DND-41 (cell line): ENCODE measurements around the gene AMACR.

Experiments
- ATAC-seq: fragments of 200-7000 bp; cut with Tn5 transposase; 3 replicates; pipeline ENCODE4 v1.9.1; 2021; ENCODE audit warnings: low read depth; ENCODE audit not compliant: insufficient read depth
- DNase-seq: peaks from one replicate; pipeline ENCODE4 v3.0.0-alpha.2; 2020
- H2AFZ ChIP-seq: 2 replicates; pipeline ENCODE4 v1.6.0; 2012; ENCODE audit warnings: low read depth, low read length
- H3K27ac ChIP-seq: 2 replicates; pipeline ENCODE4 v1.5.1; 2012; ENCODE audit warnings: low read length, inconsistent platforms
- H3K27me3 ChIP-seq: fragments of 200-600 bp; sonication (generic); 2 replicates; pipeline ENCODE4 v1.6.0; 2012; ENCODE audit warnings: low read length, mild to moderate bottlenecking, inconsistent platforms; ENCODE audit not compliant: insufficient read depth, poor library complexity
- H3K36me3 ChIP-seq: 2 replicates; pipeline ENCODE4 v1.5.1; 2012; ENCODE audit warnings: low read length, inconsistent platforms; ENCODE audit not compliant: insufficient read depth
- H3K4me1 ChIP-seq: 2 replicates; pipeline ENCODE4 v1.5.1; 2012; ENCODE audit warnings: mild to moderate bottlenecking, low read length; ENCODE audit not compliant: insufficient read depth
- H3K4me2 ChIP-seq: 2 replicates; pipeline ENCODE4 v1.6.0; 2012; ENCODE audit warnings: mild to moderate bottlenecking, moderate library complexity, low read length, inconsistent platforms; ENCODE audit not compliant: insufficient read depth
- H3K4me3 ChIP-seq, 2 experiments: fragments of 200-600 bp in 1 of 2; shearing (Covaris generic) in 1 of 2; 2 replicates each; pipeline ENCODE4 v1.5.1; 2012 to 2016; ENCODE audit warnings: inconsistent platforms in 2 of 2, low read length in 2 of 2, mild to moderate bottlenecking in 2 of 2, low read depth in 1 of 2, moderate library complexity in 1 of 2
- H3K79me2 ChIP-seq: 2 replicates; pipeline ENCODE4 v1.6.0; 2012; ENCODE audit warnings: low read length, inconsistent platforms; ENCODE audit not compliant: insufficient read depth
- H3K9ac ChIP-seq: 2 replicates; pipeline ENCODE4 v1.6.0; 2012; ENCODE audit warnings: low read depth, mild to moderate bottlenecking, inconsistent platforms, low read length, moderate library complexity
- H3K9me3 ChIP-seq: 2 replicates; pipeline ENCODE4 v1.5.1; 2012; ENCODE audit warnings: low read length, moderate library complexity, mild to moderate bottlenecking, inconsistent platforms; ENCODE audit not compliant: insufficient read depth, severe bottlenecking
- H4K20me1 ChIP-seq: 2 replicates; pipeline ENCODE4 v1.6.0; 2012; ENCODE audit warnings: low read length; ENCODE audit not compliant: insufficient read depth
- CTCF ChIP-seq: IDR thresholded peaks from 2 replicates; pipeline ENCODE4 v1.5.1; 2012; ENCODE audit warnings: borderline replicate concordance, low read length, moderate library complexity, mild to moderate bottlenecking; ENCODE audit not compliant: poor library complexity, severe bottlenecking; ENCODE audit errors: extremely low read depth
- EZH2 ChIP-seq: IDR thresholded peaks from 3 replicates; pipeline ENCODE4 v1.6.1; 2012; ENCODE audit warnings: borderline replicate concordance, low read depth, mild to moderate bottlenecking, moderate library complexity, low read length, inconsistent platforms; ENCODE audit not compliant: severe bottlenecking

AMACR gene

GRCh38 chr5:34047143-34047542 is 39.3 kb upstream of the AMACR start:
- Histone ChIP-seq H3K9me3 (no peaks in the 10 kb centered on the region), H3K27ac (no peak overlapping the region), H3K36me3 (0 out of 2 replicates have a peak, but pooled peaks cover 4% of the 10 kb centered on the region), H3K27me3 (no peaks in the 10 kb centered on the region), H2AFZ (no peak overlapping the region), H4K20me1 (no peaks in the 10 kb centered on the region), H3K4me1 (no peaks in the 10 kb centered on the region), H3K4me2 (no peak overlapping the region), H3K79me2 (no peaks in the 10 kb centered on the region), H3K4me3 (no peak overlapping the region), H3K9ac (no peak overlapping the region)
- DNase-seq: no peak
- ATAC-seq: no peak
- TF ChIP-seq CTCF (no peak), EZH2 (no peak)

DNA sequence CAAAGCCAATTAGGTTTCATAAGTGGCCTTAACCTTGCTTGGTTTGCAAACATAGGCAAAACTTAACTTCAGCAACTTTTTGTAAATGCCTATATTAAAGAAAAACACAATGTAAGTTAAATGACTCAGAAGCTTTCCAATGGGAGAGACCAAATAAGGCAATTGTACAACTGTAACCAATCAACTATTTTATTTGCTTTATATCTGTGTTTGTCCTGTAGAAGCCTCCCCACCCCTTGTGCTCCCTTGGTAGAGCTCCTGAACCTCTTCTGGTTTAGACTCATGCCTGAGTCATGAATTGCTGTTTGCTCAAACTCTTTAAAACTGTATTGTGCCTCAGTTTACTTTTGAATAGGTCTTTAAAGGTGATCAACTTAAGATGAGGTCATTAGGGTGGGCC is 38.1 kb upstream of the AMACR start:
- no peaks in the 10 kb centered on the region for H4K20me1 ChIP-seq
- DNase-seq (no peak), ATAC-seq (no peak)
- no peak overlapping the region for H3K9ac ChIP-seq
- no peak overlapping the region for H3K4me3 ChIP-seq
- no peak overlapping the region for H2AFZ ChIP-seq
- TF ChIP-seq EZH2: no peak
- TF ChIP-seq CTCF: no peak
- no peaks in the 10 kb centered on the region for H3K79me2 ChIP-seq
- no peaks in the 10 kb centered on the region for H3K9me3 ChIP-seq
- H3K4me1 ChIP-seq: no peaks in the 10 kb centered on the region
- no peak overlapping the region for H3K27ac ChIP-seq
- no peaks in the 10 kb centered on the region for H3K27me3 ChIP-seq
- no peak overlapping the region for H3K4me2 ChIP-seq
- H3K36me3 ChIP-seq: no peaks in the 10 kb centered on the region

GRCh38 chr5:34045023-34045422 is 37.2 kb upstream of the AMACR start:
- H2AFZ ChIP-seq: no peak overlapping the region
- no peak for ATAC-seq
- no peak for TF ChIP-seq CTCF
- no peak for TF ChIP-seq EZH2
- H3K9ac ChIP-seq: no peak overlapping the region
- H3K36me3 ChIP-seq: no peaks in the 10 kb centered on the region
- no peak overlapping the region for H3K4me3 ChIP-seq
- H3K4me1 ChIP-seq: no peaks in the 10 kb centered on the region
- H4K20me1 ChIP-seq: no peaks in the 10 kb centered on the region
- H3K9me3 ChIP-seq: no peaks in the 10 kb centered on the region
- no peaks in the 10 kb centered on the region for H3K79me2 ChIP-seq
- H3K4me2 ChIP-seq: no peak overlapping the region
- H3K27me3 ChIP-seq: no peaks in the 10 kb centered on the region
- no peak for DNase-seq
- H3K27ac ChIP-seq: no peak overlapping the region
